ENCODE results near the gene IREB2. TPM values are rescaled to one million over a fixed set of nuclear protein-coding genes. Genes with fewer than 3 reads are reported as not detected.

IREB2 gene
- total and polyA plus RNA-seq, 4 experiments from 2014 or later = 7.6 to 71.9 (median 42.2) TPM

- DNase-seq = no peak
- peaks cover 16 to 45% of the 10 kb centered on the region in 2 donors for H3K36me3 Mint-ChIP-seq
- peak overlapping the region in 3 of 7 donors; percentile 7 to 75 (median 42) for H3K27ac Mint-ChIP-seq
- peak overlapping the region in 3 of 8 donors; percentile 6 to 40 (median 7) for H3K4me3 Mint-ChIP-seq
- POLR2A ChIA-PET (ENCODE audit: partially characterized antibody) = interaction anchor here (0.7 to 6.1 kb wide), 6 partner anchors 10 to 188 kb away, joined by 3 to 38 read pairs (median 3); partner anchors contain the start of genes IREB2 and SKIC8
- H3K4me3 ChIP-seq (ENCODE audit: low read length in 2 of 2) = no peak overlapping the region
- H3K27me3 ChIP-seq (ENCODE audit: insufficient read depth, low read length) = no peaks in the 10 kb centered on the region
- H3K9me3 Mint-ChIP-seq = no peaks in the 10 kb centered on the region
- CTCF ChIA-PET (ENCODE audit: partially characterized antibody) = interaction anchor here (0.7 to 2.6 kb wide), 4 partner anchors 10 to 347 kb away, joined by 3 to 7 read pairs (median 4); no protein-coding TSS in a partner anchor
- peaks cover 35 to 68% (median 58%) of the 10 kb centered on the region in 4 donors for H3K4me1 Mint-ChIP-seq
- no peaks in the 10 kb centered on the region for H3K27me3 Mint-ChIP-seq
- H3K36me3 ChIP-seq (ENCODE audit: insufficient read depth, low read length) = peaks cover 18% of the 10 kb centered on the region
- H3K9me3 ChIP-seq (ENCODE audit: control insufficient read depth in 1 of 2, low read length in 2 of 2) = no peaks in the 10 kb centered on the region
- no peak overlapping the region for H3K27ac ChIP-seq (ENCODE audit: low read depth, low read length)
- H3K4me1 ChIP-seq (ENCODE audit: insufficient read depth, low read length) = peaks cover 51% of the 10 kb centered on the region
- intact Hi-C loops (cut with micrococcal nuclease) = no loop called here
Measured at GRCh38 chr15:78460737-78461136, 22.7 kb downstream of the IREB2 start.

GRCh38 chr15:78461171-78461888 lies 23.3 kb downstream of the IREB2 start:
- H3K27me3 ChIP-seq (ENCODE audit: insufficient read depth, low read length) = no peaks in the 10 kb centered on the region
- no peaks in the 10 kb centered on the region for H3K9me3 ChIP-seq (ENCODE audit: control insufficient read depth in 1 of 2, low read length in 2 of 2)
- no peaks in the 10 kb centered on the region for H3K9me3 Mint-ChIP-seq
- CTCF ChIA-PET (ENCODE audit: partially characterized antibody) = interaction anchor here (2.6 kb wide), 1 partner anchor 11 kb away, joined by 7 read pairs; no protein-coding TSS in a partner anchor
- peaks cover 29 to 62% (median 52%) of the 10 kb centered on the region in 4 donors for H3K4me1 Mint-ChIP-seq
- peak overlapping the region in 5 of 8 donors; percentile 6 to 68 (median 37) for H3K4me3 Mint-ChIP-seq
- H3K27me3 Mint-ChIP-seq = no peaks in the 10 kb centered on the region
- peak in 4 of 5 donors; percentile 5 to 35 (median 11) for DNase-seq
- intact Hi-C loops (cut with micrococcal nuclease) = no loop called here
- H3K4me3 ChIP-seq (ENCODE audit: low read length in 2 of 2) = no peak overlapping the region
- no peak overlapping the region for H3K27ac ChIP-seq (ENCODE audit: low read depth, low read length)
- peak overlapping the region in 5 of 7 donors; percentile 22 to 75 (median 54) for H3K27ac Mint-ChIP-seq
- H3K4me1 ChIP-seq (ENCODE audit: insufficient read depth, low read length) = peaks cover 46% of the 10 kb centered on the region
- POLR2A ChIA-PET (ENCODE audit: partially characterized antibody) = interaction anchor here (0.7 to 6.1 kb wide), 4 partner anchors 11 to 162 kb away, joined by 3 to 38 read pairs (median 3); partner anchors contain the start of genes IREB2 and SKIC8
- H3K36me3 Mint-ChIP-seq = peaks cover 17 to 49% of the 10 kb centered on the region in 2 donors
- H3K36me3 ChIP-seq (ENCODE audit: insufficient read depth, low read length) = peaks cover 22% of the 10 kb centered on the region

GRCh38 chr15:78469031-78469430 lies 31.0 kb downstream of the IREB2 start:
- intact Hi-C loops (cut with micrococcal nuclease) = no loop called here

GRCh38 chr15:78477295-78477694 lies 39.3 kb downstream of the IREB2 start:
- no peak for DNase-seq
- H3K27me3 Mint-ChIP-seq = no peaks in the 10 kb centered on the region
- no peaks in the 10 kb centered on the region for H3K9me3 Mint-ChIP-seq
- ChIA-PET CTCF (ENCODE audit: partially characterized antibody) (no interaction called here), POLR2A (ENCODE audit: partially characterized antibody) (no interaction called here)
- Histone ChIP-seq H3K9me3 (ENCODE audit: control insufficient read depth in 1 of 2, low read length in 2 of 2) (no peaks in the 10 kb centered on the region), H3K36me3 (ENCODE audit: insufficient read depth, low read length) (peaks cover 40% of the 10 kb centered on the region), H3K27ac (ENCODE audit: low read depth, low read length) (no peak overlapping the region), H3K27me3 (ENCODE audit: insufficient read depth, low read length) (no peaks in the 10 kb centered on the region), H3K4me3 (ENCODE audit: low read length in 2 of 2) (no peak overlapping the region), H3K4me1 (ENCODE audit: insufficient read depth, low read length) (no peaks in the 10 kb centered on the region)
- no peak overlapping the region for H3K4me3 Mint-ChIP-seq
- H3K4me1 Mint-ChIP-seq = peaks cover 0 to 2% (median under 1%) of the 10 kb centered on the region in 4 donors
- intact Hi-C loops (cut with micrococcal nuclease) = no loop called here
- H3K27ac Mint-ChIP-seq = peak overlapping the region in 1 of 7 donors; percentile 46
- peaks cover 12 to 59% of the 10 kb centered on the region in 2 donors for H3K36me3 Mint-ChIP-seq

More at GRCh38 chr15:78469031-78469430, 31.0 kb downstream of the IREB2 start:
- Mint-ChIP-seq H3K27me3 (no peaks in the 10 kb centered on the region), H3K4me3 (no peak overlapping the region), H3K27ac (no peak overlapping the region), H3K36me3 (peaks cover 26 to 63% of the 10 kb centered on the region in 2 donors), H3K9me3 (no peaks in the 10 kb centered on the region), H3K4me1 (peaks cover 0 to 2% (median 1%) of the 10 kb centered on the region in 4 donors)
- DNase-seq = no peak
- H3K27me3 ChIP-seq (ENCODE audit: insufficient read depth, low read length) = no peaks in the 10 kb centered on the region
- H3K36me3 ChIP-seq (ENCODE audit: insufficient read depth, low read length) = peaks cover 55% of the 10 kb centered on the region
- POLR2A ChIA-PET (ENCODE audit: partially characterized antibody) = no interaction called here
- CTCF ChIA-PET (ENCODE audit: partially characterized antibody) = no interaction called here
- H3K4me3 ChIP-seq (ENCODE audit: low read length in 2 of 2) = no peak overlapping the region
- no peaks in the 10 kb centered on the region for H3K9me3 ChIP-seq (ENCODE audit: control insufficient read depth in 1 of 2, low read length in 2 of 2)
- H3K4me1 ChIP-seq (ENCODE audit: insufficient read depth, low read length) = no peaks in the 10 kb centered on the region
- H3K27ac ChIP-seq (ENCODE audit: low read depth, low read length) = no peak overlapping the region

- H3K9me3 ChIP-seq (ENCODE audit: control insufficient read depth in 1 of 2, low read length in 2 of 2) = no peaks in the 10 kb centered on the region
- no peak overlapping the region for H3K27ac ChIP-seq (ENCODE audit: low read depth, low read length)
- DNase-seq = no peak
- Mint-ChIP-seq H3K36me3 (peaks cover 21 to 61% of the 10 kb centered on the region in 2 donors), H3K27me3 (no peaks in the 10 kb centered on the region), H3K4me3 (no peak overlapping the region), H3K27ac (no peak overlapping the region), H3K4me1 (peaks cover 0 to 4% (median 2%) of the 10 kb centered on the region in 4 donors), H3K9me3 (no peaks in the 10 kb centered on the region)
- H3K4me1 ChIP-seq (ENCODE audit: insufficient read depth, low read length) = no peaks in the 10 kb centered on the region
- no peaks in the 10 kb centered on the region for H3K27me3 ChIP-seq (ENCODE audit: insufficient read depth, low read length)
- intact Hi-C loops (cut with micrococcal nuclease) = no loop called here
- H3K4me3 ChIP-seq (ENCODE audit: low read length in 2 of 2) = no peak overlapping the region
- ChIA-PET POLR2A (ENCODE audit: partially characterized antibody) (no interaction called here), CTCF (ENCODE audit: partially characterized antibody) (interaction anchor here (0.9 kb wide), 1 partner anchor 58 kb away, joined by 3 read pairs; no protein-coding TSS in a partner anchor)
- H3K36me3 ChIP-seq (ENCODE audit: insufficient read depth, low read length) = peaks cover 48% of the 10 kb centered on the region
Measured at GRCh38 chr15:78479650-78480049, 41.6 kb downstream of the IREB2 start.

GRCh38 chr15:78481917-78482316 lies 43.9 kb downstream of the IREB2 start:
- no peaks in the 10 kb centered on the region for H3K27me3 ChIP-seq (ENCODE audit: insufficient read depth, low read length)
- Mint-ChIP-seq H3K4me1 (peaks cover 0 to 4% (median under 1%) of the 10 kb centered on the region in 4 donors), H3K27ac (no peak overlapping the region), H3K4me3 (no peak overlapping the region), H3K9me3 (no peaks in the 10 kb centered on the region), H3K36me3 (peaks cover 26 to 65% of the 10 kb centered on the region in 2 donors), H3K27me3 (no peaks in the 10 kb centered on the region)
- intact Hi-C loops (cut with micrococcal nuclease) = no loop called here
- CTCF ChIA-PET (ENCODE audit: partially characterized antibody) = interaction anchor here (1.4 kb wide), 1 partner anchor 32 kb away, joined by 3 read pairs; no protein-coding TSS in a partner anchor
- no peak overlapping the region for H3K27ac ChIP-seq (ENCODE audit: low read depth, low read length)
- no peak for DNase-seq
- H3K4me3 ChIP-seq (ENCODE audit: low read length in 2 of 2) = no peak overlapping the region
- no peaks in the 10 kb centered on the region for H3K4me1 ChIP-seq (ENCODE audit: insufficient read depth, low read length)
- H3K9me3 ChIP-seq (ENCODE audit: control insufficient read depth in 1 of 2, low read length in 2 of 2) = no peaks in the 10 kb centered on the region
- POLR2A ChIA-PET (ENCODE audit: partially characterized antibody) = interaction anchor here (1.1 to 1.2 kb wide), 2 partner anchors 44 to 59 kb away, joined by 3 read pairs; partner anchors contain the start of gene PSMA4
- peaks cover 55% of the 10 kb centered on the region for H3K36me3 ChIP-seq (ENCODE audit: insufficient read depth, low read length)

- H3K27me3 Mint-ChIP-seq = no peaks in the 10 kb centered on the region
- peaks cover 46% of the 10 kb centered on the region for H3K36me3 ChIP-seq (ENCODE audit: insufficient read depth, low read length)
- no peak overlapping the region for H3K4me3 Mint-ChIP-seq
Measured at GRCh38 chr15:78492872-78493271, 54.9 kb downstream of the IREB2 start.

More at GRCh38 chr15:78492872-78493271, 54.9 kb downstream of the IREB2 start:
- H3K27ac ChIP-seq (ENCODE audit: low read depth, low read length) = no peak overlapping the region
- DNase-seq = no peak
- peaks cover 54 to 77% of the 10 kb centered on the region in 2 donors for H3K36me3 Mint-ChIP-seq
- no peaks in the 10 kb centered on the region for H3K4me1 ChIP-seq (ENCODE audit: insufficient read depth, low read length)
- intact Hi-C loops (cut with micrococcal nuclease) = no loop called here
- H3K27ac Mint-ChIP-seq = peak overlapping the region in 1 of 7 donors; percentile 13
- no peaks in the 10 kb centered on the region for H3K9me3 ChIP-seq (ENCODE audit: control insufficient read depth in 1 of 2, low read length in 2 of 2)
- ChIA-PET POLR2A (ENCODE audit: partially characterized antibody) (no interaction called here), CTCF (ENCODE audit: partially characterized antibody) (no interaction called here)
- no peaks in the 10 kb centered on the region for H3K9me3 Mint-ChIP-seq
- H3K4me3 ChIP-seq (ENCODE audit: low read length in 2 of 2) = no peak overlapping the region
- no peaks in the 10 kb centered on the region for H3K27me3 ChIP-seq (ENCODE audit: insufficient read depth, low read length)
- H3K4me1 Mint-ChIP-seq = peaks cover 0 to 9% (median 1%) of the 10 kb centered on the region in 4 donors

Data from CD4-positive, alpha-beta memory T cell (primary cell).